ENCODE measurements around the gene HSD11B1.

Gene HSD11B1

GRCh38 chr1:209751627-209752231, 47.1 kb downstream of the HSD11B1 start:
- in situ Hi-C loops (cut with HindIII; ENCODE audit: low sequenced_read_pairs), result no loop called here

DNA sequence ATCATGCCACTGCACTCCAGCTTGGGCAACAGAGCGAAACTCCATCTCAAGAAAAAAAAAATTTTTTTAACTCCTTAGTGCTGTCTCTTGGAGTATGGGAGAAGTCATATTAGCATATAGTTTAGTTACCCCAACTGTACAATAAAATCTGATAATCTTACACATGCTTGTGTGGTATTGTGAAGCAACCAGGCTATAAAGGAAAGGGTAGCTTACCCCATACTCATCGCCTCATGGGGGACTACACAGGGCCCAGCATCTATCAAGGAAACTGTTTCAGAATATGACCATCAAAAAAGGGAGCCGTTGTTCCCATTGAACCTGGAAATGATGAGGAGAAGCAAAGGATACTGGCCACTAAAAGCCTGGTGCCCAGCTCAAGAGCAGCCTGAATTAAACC, 48.2 kb downstream of the HSD11B1 start:
- in situ Hi-C loops (cut with HindIII; ENCODE audit: low sequenced_read_pairs), result no loop called here

DNA sequence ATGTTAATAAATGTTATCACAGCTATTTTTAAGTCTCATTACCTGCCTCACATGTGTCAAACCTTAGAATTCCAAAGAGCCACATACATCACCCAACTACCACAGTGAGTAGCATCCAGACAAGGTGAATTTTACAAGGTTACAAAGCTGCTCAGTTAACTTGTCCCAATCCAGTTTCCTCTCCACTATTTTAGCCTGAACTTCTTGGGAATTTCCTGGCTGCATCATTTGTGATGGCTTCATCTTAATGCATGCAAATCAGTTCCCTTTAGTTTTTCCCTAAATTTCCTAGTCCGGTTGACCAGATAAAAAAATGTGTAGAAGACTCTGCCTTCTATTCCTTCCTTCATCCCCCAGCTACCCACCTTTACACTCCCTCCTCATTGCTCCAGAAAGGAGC, 50.6 kb downstream of the HSD11B1 start:
- in situ Hi-C loops (cut with HindIII; ENCODE audit: low sequenced_read_pairs), result no loop called here

GRCh38 chr1:209755926-209756614, 51.4 kb downstream of the HSD11B1 start, which contains the start of gene TRAF3IP3:
Gene TRAF3IP3, plus strand, starts transcription at chr1:209756053. Its CDS starts 3,987 bp downstream, at chr1:209760040.
- in situ Hi-C loops (cut with HindIII; ENCODE audit: low sequenced_read_pairs), result no loop called here

- in situ Hi-C loops (cut with HindIII; ENCODE audit: low sequenced_read_pairs), result no loop called here
Observed at GRCh38 chr1:209756615-209757445, 52.2 kb downstream of the HSD11B1 start.

- in situ Hi-C loops (cut with HindIII; ENCODE audit: low sequenced_read_pairs), result no loop called here
Observed at GRCh38 chr1:209758400-209758799, 53.8 kb downstream of the HSD11B1 start.

DNA sequence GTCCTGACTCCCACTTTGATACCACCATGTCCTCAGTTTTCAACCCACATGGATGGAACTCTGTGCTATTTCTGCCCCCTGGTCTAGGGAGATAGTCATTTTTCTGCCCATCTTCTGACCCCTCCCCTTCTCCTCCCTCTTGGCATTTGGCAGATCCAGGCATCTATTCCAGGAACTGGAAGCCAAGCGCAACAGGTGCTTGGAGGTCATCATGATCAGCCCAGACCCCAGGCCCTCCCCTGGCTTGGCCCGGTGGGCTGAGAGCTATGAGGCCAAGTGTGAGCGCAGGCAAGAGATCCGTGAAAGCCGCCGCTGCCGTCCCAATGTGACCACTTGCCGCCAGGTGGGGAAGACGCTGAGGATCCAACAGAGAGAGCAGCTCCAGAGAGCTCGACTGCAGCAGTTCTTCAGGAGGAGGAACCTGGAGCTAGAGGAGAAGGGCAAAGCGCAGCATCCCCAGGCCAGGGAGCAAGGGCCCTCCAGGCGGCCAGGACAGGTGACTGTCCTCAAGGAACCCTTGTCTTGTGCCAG, 55.2 kb downstream of the HSD11B1 start:
- in situ Hi-C loops (cut with HindIII; ENCODE audit: low sequenced_read_pairs), result no loop called here

GRCh38 chr1:209761011-209761635, 56.5 kb downstream of the HSD11B1 start:
- in situ Hi-C loops (cut with HindIII; ENCODE audit: low sequenced_read_pairs), result no loop called here

DNA sequence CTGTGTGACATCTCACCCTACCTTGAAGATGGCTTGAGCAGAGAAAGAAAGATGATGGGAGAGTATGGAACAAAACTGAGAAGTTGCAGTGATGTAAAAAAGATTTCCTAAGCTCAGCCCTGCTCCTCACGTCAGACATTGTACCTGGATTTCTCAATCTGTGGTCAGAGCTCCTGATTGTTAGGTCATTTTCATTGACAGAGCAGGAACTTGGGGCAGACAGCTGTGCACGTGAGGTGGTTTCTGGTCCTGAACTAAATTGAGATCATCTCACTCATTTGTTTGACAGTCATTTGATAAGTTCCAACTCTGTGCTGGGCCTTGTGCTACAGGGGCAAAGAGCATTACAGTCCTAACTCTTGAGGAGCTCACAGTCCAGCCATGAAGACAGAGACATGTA, 61.4 kb downstream of the HSD11B1 start:
- in situ Hi-C loops (cut with HindIII; ENCODE audit: low sequenced_read_pairs), result no loop called here

- in situ Hi-C loops (cut with HindIII; ENCODE audit: low sequenced_read_pairs), result no loop called here
Observed at GRCh38 chr1:209767096-209767495, 62.5 kb downstream of the HSD11B1 start.

DNA sequence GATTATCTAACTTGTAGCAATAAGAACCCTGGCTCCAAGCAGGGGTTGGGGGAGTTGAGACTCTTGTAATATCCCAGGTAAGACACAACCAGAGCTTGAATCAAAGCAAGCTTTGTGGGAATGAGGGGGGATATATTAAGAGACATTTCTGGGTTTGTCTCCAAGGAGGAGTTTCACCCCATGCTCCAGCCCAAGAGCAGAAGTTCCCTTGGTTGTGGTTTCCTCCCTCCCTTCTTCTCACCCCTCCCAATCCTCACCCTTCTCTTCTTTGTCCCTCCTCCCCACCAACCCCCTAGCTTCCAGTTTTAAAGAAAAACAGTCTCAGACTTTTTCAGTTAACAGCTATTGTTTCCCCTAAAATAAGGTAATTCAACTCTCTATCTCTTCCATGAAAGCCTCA, 63.1 kb downstream of the HSD11B1 start:
- in situ Hi-C loops (cut with HindIII; ENCODE audit: low sequenced_read_pairs), result no loop called here

- in situ Hi-C loops (cut with HindIII; ENCODE audit: low sequenced_read_pairs), result no loop called here
Observed at GRCh38 chr1:209768354-209768774, 63.7 kb downstream of the HSD11B1 start.

- in situ Hi-C loops (cut with HindIII; ENCODE audit: low sequenced_read_pairs), result no loop called here
Observed at GRCh38 chr1:209769171-209769904, 64.7 kb downstream of the HSD11B1 start.

GRCh38 chr1:209769971-209770370, 65.3 kb downstream of the HSD11B1 start:
- in situ Hi-C loops (cut with HindIII; ENCODE audit: low sequenced_read_pairs), result no loop called here

DNA sequence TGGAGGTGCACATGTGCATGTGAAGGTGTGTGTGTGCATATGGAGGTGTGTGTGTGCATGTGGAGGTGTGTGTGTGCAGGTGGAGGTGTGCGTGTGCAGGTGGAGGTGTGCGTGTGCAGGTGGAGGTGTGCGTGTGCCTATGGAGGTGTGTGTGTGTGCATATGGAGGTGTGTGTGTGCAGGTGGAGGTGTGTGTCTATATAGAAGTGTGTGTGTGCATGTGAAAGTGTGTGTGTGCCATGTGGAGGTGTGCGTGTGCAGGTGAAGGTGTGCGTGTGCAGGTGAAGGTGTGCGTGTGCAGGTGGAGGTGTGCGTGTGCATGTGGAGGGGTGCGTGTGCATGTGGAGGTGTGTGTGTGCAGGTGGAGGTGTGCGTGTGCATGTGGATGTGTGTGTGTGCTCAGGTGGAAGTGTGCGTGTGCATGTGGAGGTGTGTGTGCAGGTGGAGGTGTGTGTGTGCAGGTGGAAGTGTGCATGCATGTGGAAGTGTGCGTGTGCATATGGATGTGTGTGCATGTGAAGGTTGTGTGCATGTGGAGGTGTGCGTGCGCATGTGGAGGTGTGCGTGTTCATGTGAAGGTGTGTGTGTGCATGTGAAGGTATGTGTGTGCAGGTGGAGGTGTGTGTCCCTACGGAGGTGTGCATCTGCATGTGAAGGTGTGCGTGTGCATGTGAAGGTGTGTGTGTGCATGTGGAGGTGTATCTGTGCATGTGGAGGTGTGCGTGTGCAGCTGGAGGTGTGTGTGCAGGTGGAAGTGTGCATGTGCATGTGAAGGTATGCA, 66.2 kb downstream of the HSD11B1 start:
- in situ Hi-C loops (cut with HindIII; ENCODE audit: low sequenced_read_pairs), result no loop called here

DNA sequence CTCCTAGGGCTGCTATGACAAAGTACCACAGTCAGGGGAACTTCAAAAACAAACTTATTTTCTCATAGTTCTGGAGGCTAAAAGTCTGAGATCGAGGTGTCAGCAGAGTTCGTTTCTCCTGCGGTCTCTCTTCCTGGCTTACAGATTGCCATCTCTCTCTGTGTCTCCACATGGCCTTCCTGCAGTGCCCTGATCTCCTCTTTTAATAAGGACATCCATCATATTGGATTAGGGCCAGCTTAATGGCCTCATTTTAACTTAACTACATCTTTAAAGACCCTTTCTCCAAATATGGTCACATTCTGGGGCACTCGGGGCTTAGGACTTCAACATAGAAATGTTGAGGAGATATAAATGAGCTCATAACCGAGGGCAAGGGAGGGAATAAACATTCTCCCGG, 67.5 kb downstream of the HSD11B1 start:
- in situ Hi-C loops (cut with HindIII; ENCODE audit: low sequenced_read_pairs), result no loop called here

DNA sequence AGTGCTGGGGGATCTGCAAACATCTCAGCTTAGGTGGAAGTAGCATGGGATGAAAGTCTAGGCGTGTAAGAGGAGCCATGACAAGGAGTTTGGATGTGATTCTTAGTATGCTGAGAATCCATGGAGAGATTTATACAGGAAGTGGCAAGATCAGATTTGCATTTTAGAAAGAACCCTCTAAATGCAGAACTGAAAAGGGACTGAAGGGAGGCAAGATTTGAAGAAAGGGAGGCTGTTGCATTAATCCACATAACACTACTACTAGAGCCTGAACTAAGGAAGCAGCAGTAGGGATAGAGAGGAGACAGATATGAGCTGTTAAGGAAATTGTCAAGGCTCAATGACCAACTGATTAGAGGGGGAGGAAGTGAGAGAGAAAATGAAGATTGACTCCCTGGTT, 69.9 kb downstream of the HSD11B1 start:
- in situ Hi-C loops (cut with HindIII; ENCODE audit: low sequenced_read_pairs), result no loop called here

DNA sequence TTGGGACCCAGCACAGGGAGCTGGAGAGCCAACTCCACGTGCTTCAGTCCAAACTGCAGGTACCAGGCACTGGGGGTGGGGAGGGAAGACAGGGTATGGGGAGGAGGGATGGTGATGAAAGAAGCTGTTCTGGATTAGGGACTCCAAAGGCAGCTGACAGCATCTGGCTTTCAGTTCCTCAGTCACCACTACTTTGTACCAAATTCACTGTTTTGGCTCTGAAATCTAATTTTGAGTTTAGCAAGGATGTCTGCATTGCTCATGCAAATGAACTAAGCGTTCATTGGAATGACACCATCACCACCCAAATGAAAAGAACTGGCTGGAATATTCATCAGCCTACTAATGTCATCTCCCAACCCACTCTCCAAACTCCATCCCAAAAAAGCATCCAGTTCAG, 71.0 kb downstream of the HSD11B1 start:
- in situ Hi-C loops (cut with HindIII; ENCODE audit: low sequenced_read_pairs), result no loop called here

- in situ Hi-C loops (cut with HindIII; ENCODE audit: low sequenced_read_pairs), result no loop called here
Observed at GRCh38 chr1:209777587-209777986, 72.9 kb downstream of the HSD11B1 start.

- in situ Hi-C loops (cut with HindIII; ENCODE audit: low sequenced_read_pairs), result no loop called here
Observed at GRCh38 chr1:209778102-209778501, 73.5 kb downstream of the HSD11B1 start.
